HFFc6 (cell line): Measurements from ENCODE around the gene FSTL4. TPM values are rescaled to one million over a fixed set of nuclear protein-coding genes. Genes with fewer than 3 reads are reported as not detected.
"Not testable (repeated sequence)": the region's sequence is repeated elsewhere in the genome, so short reads cannot be mapped to it uniquely, and the experiment has no call there.

Source experiments
- DNase-seq: peaks from one replicate; pipeline ENCODE4 v3.0.0-alpha.2; 2018
- H3K27ac Mint-ChIP-seq: 2 replicates; pipeline ENCODE4 v1.8.0; 2020; ENCODE audit warnings: mild to moderate bottlenecking, mixed read lengths
- H3K27me3 Mint-ChIP-seq: 2 replicates; pipeline ENCODE4 v1.8.0; 2021; ENCODE audit warnings: mild to moderate bottlenecking, moderate library complexity, mixed read lengths; ENCODE audit not compliant: insufficient read depth
- H3K36me3 Mint-ChIP-seq: 2 replicates; pipeline ENCODE4 v1.8.0; 2021; ENCODE audit warnings: low read depth, mixed read lengths
- H3K4me1 Mint-ChIP-seq: 2 replicates; pipeline ENCODE4 v1.8.0; 2020; ENCODE audit warnings: low read depth, mixed read lengths
- H3K4me3 Mint-ChIP-seq: 2 replicates; pipeline ENCODE4 v1.8.0; 2020; ENCODE audit warnings: mild to moderate bottlenecking, moderate library complexity, mixed read lengths
- H3K9me3 Mint-ChIP-seq: 2 replicates; pipeline ENCODE4 v1.8.0; 2020; ENCODE audit warnings: mild to moderate bottlenecking, mixed read lengths
- CTCF ChIP-seq: fragments of 200-600 bp; sonication (generic); IDR thresholded peaks from 2 replicates; pipeline ENCODE4 v1.5.0; 2021; ENCODE audit warnings: antibody characterized with exemption, mild to moderate bottlenecking
- total RNA-seq, 6 experiments: library from RNA; stranded (reverse); fragmentation: NEBNext Ultra II Directional; extraction: Animal tissue kit (Norgen Biotek cat#: 25700); gene quantifications; 2 replicates in 1 of 6; 3 replicates in 5 of 6; pipeline ENCODE4 v1.2.3, GENCODE V29; 2021

Gene FSTL4
- total RNA-seq, 6 experiments from 2014 or later, result not detected

- Mint-ChIP-seq H3K36me3 (no peaks in the 10 kb centered on the region), H3K27me3 (peaks cover 24% of the 10 kb centered on the region), H3K27ac (no peak overlapping the region), H3K4me1 (no peaks in the 10 kb centered on the region), H3K9me3 (no peaks in the 10 kb centered on the region), H3K4me3 (no peak overlapping the region)
- TF ChIP-seq CTCF, result no peak
- no peak for DNase-seq
These were observed 165.9 kb downstream of the FSTL4 start for GRCh38 chr5:133446440-133446839.

GRCh38 chr5:133445744-133446143, 166.6 kb downstream of the FSTL4 start:
- H3K4me1 Mint-ChIP-seq, result no peaks in the 10 kb centered on the region
- H3K4me3 Mint-ChIP-seq, result no peak overlapping the region
- DNase-seq, result no peak
- no peaks in the 10 kb centered on the region for H3K9me3 Mint-ChIP-seq
- TF ChIP-seq CTCF, result no peak
- no peaks in the 10 kb centered on the region for H3K36me3 Mint-ChIP-seq
- H3K27ac Mint-ChIP-seq, result no peak overlapping the region
- peaks cover 24% of the 10 kb centered on the region for H3K27me3 Mint-ChIP-seq

- not testable (repeated sequence) for H3K36me3 Mint-ChIP-seq, H3K4me3 Mint-ChIP-seq, DNase-seq, H3K4me1 Mint-ChIP-seq, H3K9me3 Mint-ChIP-seq, H3K27ac Mint-ChIP-seq
- H3K27me3 Mint-ChIP-seq, result peaks cover 22% of the 10 kb centered on the region
These were observed 167.1 kb downstream of the FSTL4 start for GRCh38 chr5:133445204-133445603.

GRCh38 chr5:133444711-133445110, 167.6 kb downstream of the FSTL4 start:
- Mint-ChIP-seq H3K4me3 (no peak overlapping the region), H3K27me3 (peaks cover 24% of the 10 kb centered on the region), H3K9me3 (no peaks in the 10 kb centered on the region), H3K36me3 (no peaks in the 10 kb centered on the region), H3K4me1 (no peaks in the 10 kb centered on the region), H3K27ac (no peak overlapping the region)
- TF ChIP-seq CTCF, result no peak
- DNase-seq, result no peak

- peaks cover 13% of the 10 kb centered on the region; the same call in 1 of the 2 replicates for H3K27me3 Mint-ChIP-seq
- no peaks in the 10 kb centered on the region for H3K9me3 Mint-ChIP-seq
- no peak for DNase-seq
- TF ChIP-seq CTCF, result no peak
- no peaks in the 10 kb centered on the region for H3K4me1 Mint-ChIP-seq
- no peak overlapping the region for H3K4me3 Mint-ChIP-seq
- no peak overlapping the region for H3K27ac Mint-ChIP-seq
- no peaks in the 10 kb centered on the region for H3K36me3 Mint-ChIP-seq
These were observed 171.1 kb downstream of the FSTL4 start for GRCh38 chr5:133441166-133441815.

- Mint-ChIP-seq H3K4me1 (no peaks in the 10 kb centered on the region), H3K27ac (no peak overlapping the region), H3K9me3 (no peaks in the 10 kb centered on the region), H3K36me3 (no peaks in the 10 kb centered on the region), H3K27me3 (peaks cover 7% of the 10 kb centered on the region; the same call in 1 of the 2 replicates), H3K4me3 (no peak overlapping the region)
- no peak for DNase-seq
- TF ChIP-seq CTCF, result no peak
These were observed 171.8 kb downstream of the FSTL4 start for GRCh38 chr5:133440467-133441115.
